ENCODE data around the gene NTNG2. TPM values are rescaled to one million over a fixed set of nuclear protein-coding genes. Genes with fewer than 3 reads are reported as not detected.

Gene NTNG2
- total RNA-seq, 1 experiment from 2014 or later, result 0.36 TPM

DNA sequence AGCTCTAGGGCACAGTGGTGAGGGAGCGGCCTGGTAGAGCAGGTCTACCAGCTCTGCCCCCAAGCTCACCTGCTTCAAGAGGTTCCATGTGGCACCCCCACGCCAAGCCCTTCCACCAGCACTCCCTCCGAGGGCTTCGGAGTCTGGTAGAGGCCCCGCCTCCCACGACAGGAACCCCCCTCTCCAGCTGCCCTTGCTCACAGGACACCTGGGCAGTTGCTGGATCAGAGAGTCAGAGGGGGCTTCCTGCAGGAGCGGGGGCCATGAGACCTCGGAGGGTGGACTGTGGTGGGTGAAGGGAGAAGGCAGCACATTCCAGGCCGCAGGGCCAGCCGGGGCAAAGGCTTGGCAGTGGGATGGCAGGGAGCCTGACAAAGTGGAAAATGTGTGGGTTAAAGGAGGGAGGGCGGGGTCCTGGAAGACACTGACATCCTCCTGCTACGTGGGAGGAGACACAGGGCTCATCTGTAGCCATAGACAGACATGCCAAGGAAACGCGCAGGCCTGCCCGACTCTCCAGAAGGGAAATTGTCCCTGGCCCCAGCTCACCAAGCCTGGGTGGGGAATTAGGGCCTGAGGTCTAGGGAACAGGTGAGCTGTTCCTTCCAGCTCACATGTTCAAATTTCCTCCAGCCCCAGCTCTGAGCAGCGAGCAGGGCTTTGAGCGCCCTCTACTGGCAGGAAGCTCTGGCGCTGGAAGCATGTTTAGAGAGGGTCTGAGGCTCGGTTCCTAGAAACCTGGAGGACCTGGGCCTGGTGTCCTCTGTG is 74.2 kb downstream of the NTNG2 start:
- DNase-seq (ENCODE audit: low read depth), result peak; percentile 42

DNA sequence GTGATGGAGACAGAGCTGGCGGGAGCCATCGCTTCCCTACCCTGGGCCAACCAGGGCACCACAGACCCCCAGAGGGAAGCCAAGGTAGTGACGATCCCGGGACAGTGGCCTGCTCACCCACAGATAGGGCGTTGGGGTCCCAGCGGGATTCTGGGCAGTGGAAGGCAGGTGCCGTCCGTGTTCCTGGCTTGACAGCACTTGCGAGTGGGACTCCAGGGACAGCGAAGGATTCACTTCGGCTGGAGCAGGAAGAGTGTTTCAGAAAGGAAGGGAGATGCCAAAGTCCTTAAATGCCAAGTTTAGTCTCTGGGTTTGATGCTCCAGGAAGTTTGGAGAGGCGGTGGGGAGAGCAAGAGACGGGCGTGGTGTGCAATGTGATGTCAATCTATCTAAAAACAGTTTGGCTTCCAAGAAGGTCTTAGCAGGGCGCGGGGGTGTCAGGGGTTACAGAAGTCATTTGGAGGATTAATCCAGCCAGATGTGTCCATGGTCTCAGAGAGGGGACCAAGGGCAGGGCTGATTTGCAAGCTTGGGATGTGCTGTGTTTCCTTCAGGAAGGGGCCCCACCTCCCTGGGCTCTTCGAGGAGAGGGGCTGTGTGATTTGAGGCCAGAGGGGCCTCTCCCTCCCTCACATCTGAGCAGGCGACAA is 74.9 kb downstream of the NTNG2 start:
- DNase-seq (ENCODE audit: low read depth), result no peak

DNA sequence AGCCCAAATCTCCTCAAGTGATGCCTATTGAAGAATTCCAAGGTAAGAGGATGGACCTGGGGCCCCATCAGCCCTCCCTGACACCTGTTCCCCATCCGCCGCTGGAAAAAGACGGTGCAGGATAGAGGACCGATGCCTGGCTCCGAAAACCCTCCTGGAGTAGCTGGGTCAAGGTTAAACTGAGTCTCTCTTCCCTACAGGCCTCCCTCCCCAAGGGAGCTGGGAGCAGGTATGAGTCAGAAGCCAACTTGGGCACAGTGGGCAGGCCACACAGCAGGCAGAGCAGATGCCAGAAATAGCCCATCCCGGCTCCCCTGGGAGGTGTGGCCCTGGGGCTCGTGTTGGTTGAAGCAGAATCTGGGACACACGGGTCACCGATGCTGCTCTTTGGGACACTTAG is 75.6 kb downstream of the NTNG2 start:
- DNase-seq (ENCODE audit: low read depth), result peak; percentile 32

DNA sequence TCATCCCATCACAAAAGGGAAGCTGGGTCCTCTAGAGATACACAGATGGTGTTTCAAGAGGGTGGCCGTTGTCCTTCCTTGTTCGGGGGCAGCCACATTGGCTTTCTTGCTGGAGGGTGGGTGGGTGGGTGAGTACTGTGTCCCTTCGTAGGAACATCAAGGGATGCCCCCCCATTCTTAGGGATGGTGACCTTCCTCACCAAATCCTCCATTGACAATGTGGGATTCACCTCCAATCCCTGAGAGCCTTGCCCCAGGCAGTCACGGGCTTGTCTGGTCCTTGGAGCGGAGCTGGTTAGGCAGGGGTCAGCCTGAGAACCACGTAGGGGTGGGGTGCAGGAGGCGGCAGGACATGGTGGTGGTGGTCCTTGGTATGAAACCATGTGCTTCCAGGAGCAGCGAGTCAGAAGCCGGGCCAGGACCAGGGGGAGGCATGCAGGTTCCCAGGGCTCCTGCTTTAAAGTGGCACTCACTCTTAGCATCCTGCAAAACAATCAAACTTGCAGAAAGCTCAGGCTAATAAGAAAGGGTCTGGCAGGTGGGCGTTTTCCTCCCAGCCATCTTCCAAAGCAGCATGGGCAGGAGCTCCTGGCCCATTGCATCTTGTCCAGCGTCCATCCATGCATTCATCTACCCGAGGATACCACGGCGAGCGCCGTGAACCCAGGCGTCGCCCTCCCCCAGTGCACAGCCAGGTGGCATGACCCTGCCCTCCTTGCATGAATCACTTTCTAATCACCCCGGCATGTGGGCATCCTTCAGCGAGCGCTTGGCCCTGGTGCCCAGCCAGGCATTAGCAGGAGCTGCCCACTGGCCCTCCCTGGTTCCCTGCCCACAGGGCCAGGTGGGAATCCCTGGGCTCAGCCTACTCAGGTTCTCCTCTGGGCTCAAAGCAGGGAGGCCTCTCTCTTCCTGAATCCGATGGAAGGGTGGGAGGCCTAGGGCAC is 76.4 kb downstream of the NTNG2 start:
- no peak for DNase-seq (ENCODE audit: low read depth)

DNA sequence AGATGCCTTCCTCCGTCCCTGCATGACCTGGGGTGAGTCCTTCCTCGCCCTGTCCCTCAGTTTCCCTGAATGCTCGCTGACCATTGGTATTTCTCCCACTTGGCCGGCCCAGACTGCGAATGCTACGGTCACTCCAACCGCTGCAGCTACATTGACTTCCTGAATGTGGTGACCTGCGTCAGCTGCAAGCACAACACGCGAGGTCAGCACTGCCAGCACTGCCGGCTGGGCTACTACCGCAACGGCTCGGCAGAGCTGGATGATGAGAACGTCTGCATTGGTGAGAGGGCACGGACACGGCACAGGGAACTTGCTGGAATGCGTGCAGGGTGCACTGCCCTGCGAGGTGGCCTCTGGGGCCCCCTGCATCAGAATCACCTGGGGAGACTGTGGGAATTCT is 77.1 kb downstream of the NTNG2 start:
- DNase-seq (ENCODE audit: low read depth), result no peak

DNA sequence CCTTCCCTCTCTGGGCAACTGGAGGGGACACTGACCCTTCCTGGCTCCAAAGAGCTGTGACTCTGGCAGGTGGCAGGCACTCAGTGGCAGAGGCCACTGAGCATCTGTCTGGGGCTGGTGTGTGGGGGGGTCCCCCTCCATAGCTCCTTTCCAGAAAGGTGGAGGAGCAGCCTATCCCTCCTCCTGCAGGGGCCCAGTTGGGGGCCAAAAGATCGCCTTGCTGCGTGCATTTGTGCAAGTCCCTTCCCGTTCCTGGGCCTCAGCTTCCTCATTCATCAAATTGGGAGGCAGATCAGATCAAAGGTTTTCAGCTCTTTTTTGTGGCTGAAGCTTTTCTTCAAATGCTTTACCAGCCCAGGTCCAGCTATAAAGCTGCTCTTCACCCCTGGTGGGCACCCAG is 77.7 kb downstream of the NTNG2 start:
- DNase-seq (ENCODE audit: low read depth), result no peak

DNA sequence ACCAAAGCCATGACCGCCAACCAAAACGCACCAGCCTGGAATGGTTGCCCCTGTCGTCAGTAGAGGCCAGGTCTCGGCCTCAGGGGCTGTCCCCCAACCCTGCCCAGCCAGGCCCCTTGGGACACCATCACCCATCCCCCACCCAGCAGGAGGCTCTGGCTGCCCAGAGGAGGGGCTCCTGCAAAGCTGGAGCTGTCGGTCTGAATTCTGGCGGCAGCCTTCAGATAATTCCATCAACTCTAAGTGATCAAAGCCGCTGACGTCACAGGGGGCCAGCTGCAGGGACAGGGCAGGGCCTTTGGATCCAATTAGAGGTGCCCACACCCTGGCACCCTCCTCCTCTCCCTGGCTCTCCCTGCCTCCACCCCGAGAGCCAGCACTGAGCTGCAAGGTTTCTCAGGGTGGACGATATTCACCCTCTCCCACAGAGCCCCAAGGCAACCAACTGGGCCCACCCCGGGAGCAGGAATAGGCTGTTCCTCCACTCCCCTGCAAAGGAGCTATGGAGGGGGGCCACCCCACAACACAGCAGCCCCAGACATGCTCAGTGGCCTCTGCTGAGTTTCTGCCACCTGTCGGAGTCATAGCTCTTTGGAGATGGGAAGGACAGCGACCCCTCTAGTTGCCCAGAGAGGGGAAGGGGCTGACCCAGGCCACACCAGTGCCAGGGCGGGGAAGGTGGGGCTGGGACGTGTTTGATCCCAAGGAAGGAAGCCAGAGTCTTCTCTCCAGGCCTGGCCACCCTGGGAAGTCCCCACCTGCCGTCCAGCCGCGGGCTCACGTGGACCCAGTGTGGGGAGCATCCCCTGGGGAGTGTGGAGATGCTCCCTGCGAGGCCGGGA is 78.4 kb downstream of the NTNG2 start:
- no peak for DNase-seq (ENCODE audit: low read depth)

DNA sequence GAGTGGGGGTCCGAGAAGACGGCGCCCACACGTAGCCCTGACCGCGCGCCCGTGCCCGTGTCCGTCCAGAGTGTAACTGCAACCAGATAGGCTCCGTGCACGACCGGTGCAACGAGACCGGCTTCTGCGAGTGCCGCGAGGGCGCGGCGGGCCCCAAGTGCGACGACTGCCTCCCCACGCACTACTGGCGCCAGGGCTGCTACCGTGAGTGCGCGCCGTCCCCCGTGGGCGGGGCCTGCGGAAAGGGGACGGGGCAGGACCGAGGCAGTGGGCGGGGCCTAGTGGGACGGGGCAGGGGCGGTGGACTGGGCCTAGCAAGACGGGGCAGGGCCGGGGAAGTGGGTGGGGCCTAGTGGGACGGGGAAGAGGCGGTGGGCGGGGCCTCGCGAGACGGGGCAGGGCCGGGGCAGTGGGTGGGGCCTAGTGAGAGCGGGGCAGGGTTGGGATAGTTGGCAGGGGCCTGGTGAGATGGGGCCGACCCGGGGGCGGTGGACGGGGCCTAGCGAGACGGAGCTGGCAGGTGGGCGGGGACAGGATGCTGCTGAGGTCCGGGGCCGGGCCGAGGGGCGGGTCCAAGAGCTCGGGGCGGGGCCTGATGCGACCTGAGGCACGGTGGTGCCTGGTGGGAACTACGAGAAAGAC is 79.1 kb downstream of the NTNG2 start:
- DNase-seq (ENCODE audit: low read depth), result peak; percentile 71

DNA sequence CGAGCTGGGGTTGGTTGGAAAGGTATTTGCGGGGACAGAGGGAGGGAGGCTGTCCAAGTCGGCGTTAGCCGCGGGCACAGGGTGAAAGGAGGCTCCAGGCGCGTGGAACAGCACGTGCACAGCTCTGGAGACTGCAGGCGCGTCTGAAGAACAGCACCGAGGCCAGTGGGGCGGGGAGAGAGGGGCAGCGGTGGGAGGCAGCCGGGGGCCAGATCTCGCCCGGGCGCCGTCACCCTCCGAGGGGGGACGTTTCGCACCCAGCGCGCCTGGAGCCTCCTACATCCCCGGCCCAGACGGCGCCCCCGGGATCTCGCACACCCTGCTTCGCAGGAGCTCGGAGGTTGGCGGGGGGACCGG is 79.6 kb downstream of the NTNG2 start:
- no peak for DNase-seq (ENCODE audit: low read depth)

DNA sequence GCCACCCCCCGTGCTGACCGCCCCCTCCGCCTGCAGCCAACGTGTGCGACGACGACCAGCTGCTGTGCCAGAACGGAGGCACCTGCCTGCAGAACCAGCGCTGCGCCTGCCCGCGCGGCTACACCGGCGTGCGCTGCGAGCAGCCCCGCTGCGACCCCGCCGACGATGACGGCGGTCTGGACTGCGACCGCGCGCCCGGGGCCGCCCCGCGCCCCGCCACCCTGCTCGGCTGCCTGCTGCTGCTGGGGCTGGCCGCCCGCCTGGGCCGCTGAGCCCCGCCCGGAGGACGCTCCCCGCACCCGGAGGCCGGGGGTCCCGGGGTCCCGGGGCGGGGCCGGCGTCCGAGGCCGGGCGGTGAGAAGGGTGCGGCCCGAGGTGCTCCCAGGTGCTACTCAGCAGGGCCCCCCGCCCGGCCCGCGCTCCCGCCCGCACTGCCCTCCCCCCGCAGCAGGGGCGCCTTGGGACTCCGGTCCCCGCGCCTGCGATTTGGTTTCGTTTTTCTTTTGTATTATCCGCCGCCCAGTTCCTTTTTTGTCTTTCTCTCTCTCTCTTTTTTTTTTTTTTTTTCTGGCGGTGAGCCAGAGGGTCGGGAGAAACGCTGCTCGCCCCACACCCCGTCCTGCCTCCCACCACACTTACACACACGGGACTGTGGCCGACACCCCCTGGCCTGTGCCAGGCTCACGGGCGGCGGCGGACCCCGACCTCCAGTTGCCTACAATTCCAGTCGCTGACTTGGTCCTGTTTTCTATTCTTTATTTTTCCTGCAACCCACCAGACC is 80.2 kb downstream of the NTNG2 start:
- no peak for DNase-seq (ENCODE audit: low read depth)

DNA sequence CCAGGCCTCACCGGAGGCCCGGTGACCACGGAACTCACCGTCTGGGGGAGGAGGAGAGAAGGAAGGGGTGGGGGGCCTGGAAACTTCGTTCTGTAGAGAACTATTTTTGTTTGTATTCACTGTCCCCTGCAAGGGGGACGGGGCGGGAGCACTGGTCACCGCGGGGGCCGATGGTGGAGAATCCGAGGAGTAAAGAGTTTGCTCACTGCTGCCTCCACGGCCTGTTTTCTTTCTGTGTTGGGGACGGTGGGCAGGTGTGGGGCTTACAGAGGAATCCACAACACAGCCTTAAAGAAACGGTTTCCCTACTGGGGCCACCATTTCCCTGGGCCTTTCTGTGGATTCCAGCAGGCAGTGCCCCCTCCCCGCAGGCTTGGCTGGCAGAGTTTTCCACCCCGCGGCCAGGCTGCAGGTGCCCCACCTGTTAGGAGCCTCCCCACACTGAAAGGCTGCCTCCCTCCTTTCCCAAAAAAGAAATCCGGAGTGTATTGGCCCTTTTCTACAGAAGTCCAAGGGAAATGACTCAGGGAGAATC is 80.8 kb downstream of the NTNG2 start:
- no peak for DNase-seq (ENCODE audit: low read depth)

DNA sequence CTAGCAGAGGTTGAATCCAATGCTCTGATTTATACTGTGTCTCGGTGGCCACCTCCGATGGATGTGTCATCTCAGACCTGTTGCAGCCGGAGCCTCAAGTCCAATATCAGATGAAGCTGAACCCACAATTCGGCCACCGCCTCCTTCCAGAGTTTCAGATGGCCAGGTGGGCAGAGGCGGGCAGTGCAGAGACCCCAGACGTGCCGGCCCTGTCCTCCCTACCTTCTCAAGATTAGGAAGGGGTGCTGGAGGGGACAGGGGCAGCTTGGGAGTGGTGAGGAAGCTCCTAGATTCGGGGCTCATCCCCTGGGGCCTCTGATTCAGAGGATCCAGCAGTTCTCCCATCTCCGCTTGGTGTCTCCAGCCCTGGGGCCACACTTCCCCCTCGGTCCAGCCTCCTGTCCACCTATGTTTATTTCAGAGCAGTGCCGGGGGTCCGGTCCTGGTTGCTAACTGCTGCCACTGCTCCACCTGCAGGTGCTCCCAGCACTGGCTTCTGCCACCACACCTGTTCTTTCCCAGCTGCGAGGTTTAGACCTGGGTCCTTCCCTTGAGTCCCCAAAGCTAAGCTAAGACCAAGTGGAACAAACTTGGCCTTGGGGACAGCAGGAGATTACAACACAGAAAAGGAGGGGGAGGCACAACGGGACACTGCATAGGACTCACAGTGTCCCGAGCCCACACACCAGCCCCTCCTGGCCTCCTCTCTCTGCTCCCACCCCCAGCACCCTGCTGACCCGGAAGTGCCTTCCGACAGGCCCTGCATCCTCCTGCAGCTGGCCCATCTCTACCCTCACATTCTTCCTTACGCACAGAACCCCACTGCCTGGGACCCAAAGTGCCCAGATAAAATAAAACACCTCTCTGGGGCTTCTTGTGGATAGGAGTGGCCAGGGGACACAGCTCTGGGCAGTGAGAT is 81.6 kb downstream of the NTNG2 start:
- no peak for DNase-seq (ENCODE audit: low read depth)

DNA sequence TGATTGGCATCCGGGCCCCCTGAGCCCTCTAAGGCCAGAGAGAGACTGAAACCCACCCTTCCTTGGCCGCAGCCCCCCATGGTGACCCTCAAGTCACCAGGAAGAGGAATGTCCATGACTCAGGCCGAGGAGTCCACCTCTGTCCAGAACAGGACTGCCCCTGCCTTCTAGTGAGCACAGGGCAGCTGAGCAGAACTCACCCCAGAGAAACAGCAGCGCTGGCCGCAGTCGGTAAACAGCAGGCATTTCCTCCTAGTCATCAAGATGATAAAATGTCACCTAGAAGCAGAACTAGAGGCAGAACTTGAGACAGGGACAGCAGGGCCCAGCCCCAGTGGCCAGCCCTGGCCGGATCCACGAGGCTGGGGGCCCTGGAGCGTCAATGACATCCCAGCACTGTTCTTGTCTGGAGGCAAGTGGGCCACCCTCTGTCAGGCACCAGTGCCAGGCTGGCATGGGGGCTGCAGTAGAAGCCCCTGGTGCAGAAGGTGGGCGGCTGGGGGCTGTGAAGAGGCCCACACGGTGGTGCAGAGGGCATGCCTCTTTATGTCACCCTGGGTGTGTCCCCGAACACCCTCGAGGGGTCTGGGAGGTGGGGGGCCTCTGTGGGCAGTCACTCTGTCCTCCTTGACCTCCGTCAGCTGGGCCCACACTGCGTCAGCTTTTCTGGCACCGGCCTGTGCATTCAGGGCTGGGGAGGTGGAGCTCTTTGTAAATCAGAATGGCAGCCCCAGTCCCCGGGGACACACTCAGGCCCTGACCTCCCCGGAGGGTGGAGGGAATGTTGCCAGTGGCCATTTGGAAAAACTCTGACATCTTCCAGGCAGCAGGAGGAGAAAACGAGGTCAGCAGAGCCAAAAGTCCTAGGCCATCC is 83.0 kb downstream of the NTNG2 start:
- DNase-seq (ENCODE audit: low read depth), result no peak

DNA sequence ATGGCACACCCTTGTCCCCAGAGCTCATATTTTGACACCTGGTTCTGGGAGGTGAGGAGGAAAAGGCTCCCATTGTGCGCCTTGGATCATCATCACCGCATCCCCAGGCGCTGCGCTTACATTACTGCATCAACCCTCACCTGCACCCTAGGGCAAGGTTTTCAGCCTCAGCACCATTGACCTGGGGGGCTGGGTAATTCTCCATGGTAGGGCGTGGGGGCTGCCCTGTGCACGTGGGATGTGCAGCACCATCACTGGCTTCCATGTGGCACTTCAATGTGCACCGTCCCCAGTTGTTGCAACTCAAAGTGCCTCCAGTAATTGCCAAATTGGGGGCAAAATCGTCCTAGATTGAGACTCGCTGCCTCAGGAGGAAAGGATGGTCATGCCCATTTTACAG is 83.6 kb downstream of the NTNG2 start:
- no peak for DNase-seq (ENCODE audit: low read depth)

DNA sequence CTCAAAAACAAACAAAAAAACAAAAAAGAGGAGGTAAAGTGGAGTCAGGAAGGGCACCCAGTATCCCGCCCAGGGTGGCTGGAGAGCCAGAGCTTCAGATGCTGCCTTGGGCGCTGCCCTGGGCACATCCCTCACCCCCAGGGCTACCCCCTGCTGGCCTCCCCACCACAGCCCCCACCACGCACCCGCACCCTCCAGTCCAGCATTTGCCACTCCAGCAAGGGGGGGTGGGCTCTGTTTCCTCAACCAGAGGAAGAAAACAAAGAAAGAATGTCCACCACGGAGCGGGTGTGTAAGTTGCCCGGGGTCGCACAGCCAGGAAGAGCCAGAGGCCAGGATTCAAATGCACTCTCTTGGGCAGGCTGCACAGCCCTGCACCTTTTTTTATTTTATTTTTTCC is 86.1 kb downstream of the NTNG2 start:
- no peak for DNase-seq (ENCODE audit: low read depth)

DNA sequence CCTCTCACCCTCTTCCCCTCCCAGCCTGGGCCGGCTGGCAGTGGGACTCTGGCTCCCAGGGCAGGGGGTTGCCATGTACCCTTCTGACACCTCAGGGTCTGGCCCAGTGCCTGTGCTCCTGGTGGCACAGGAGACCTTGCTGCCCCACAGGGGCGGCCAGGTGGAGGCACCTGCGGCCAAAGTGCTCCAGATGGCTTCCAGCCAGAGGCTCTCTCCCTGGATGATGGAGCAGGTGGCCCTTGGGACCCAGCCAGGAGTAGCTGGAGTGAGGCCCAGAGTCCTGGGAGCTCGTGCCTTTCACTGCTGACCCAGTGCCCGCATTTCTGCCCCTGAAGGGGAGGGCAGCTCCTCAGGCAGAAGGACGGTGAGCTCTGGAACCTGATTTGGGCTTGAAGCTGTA is 87.3 kb downstream of the NTNG2 start:
- no peak for DNase-seq (ENCODE audit: low read depth)

DNA sequence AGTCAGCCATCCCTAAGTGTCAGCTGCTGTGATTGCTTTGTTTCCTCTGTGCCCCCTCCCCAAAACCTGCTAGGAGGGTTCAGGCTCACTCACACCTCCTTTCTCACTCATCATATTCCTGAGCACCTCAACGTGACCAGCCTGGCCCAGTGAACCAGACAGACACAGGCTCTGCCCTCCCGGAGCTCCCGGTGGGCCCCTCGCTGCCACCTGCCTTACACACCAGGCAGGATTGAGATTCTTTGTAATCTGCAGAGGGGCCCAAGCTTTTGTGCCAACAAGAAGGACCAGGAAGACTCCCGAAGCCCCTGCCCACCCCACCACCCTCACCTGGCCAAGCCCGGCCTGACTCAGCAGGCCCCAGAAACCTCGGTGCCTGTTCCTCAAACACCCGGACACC is 87.8 kb downstream of the NTNG2 start:
- no peak for DNase-seq (ENCODE audit: low read depth)

Measured in RPMI7951 (cell line).